Measurements from ENCODE around the gene MB21D2. TPM values are rescaled to one million over a fixed set of nuclear protein-coding genes. Genes with fewer than 3 reads are reported as not detected.

The MB21D2 gene
- total and polyA plus RNA-seq, 2 donors (not counting 1 experiment from before 2014, with no cell fraction given) = 0.03 to 0.20 TPM

DNA sequence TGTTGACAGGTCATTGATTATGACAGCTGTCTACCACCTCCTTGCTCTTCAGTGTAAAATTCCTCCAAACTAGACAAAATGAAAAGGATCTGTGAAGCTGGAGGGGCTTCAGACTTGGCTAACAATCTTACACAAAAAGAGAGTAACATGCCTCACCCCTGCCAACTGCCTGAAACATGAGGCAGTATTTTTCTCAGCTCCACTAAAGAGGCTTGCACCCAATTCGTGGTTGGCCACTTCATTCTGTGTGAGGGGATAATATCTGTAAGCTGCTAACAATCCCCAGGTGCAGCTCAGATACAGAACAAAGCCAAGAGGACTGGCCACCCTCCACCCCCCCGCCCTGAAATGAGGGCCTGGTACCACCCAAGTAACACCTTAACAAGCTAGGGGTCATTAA lies 2.8 kb downstream of the MB21D2 start:
- no CpG with 5 or more reads among the region's 2 CpGs for WGBS (ENCODE audit: insufficient coverage)

GRCh38 chr3:192913540-192913939 lies 4.1 kb downstream of the MB21D2 start:
- ATAC-seq (ENCODE audit: low read depth) (no peak), DNase-seq (no peak)
- POLR2A ChIA-PET = no interaction called here
- no peak overlapping the region for H2AFZ ChIP-seq (ENCODE audit: insufficient read depth, low read depth, low read length, poor library complexity, severe bottlenecking)
- TF ChIP-seq EZH2 (IDR thresholded peaks at IDR 0.05; ENCODE audit: borderline replicate concordance, insufficient read depth, low read depth, low read length, poor library complexity, severe bottlenecking) (no peak), CTCF (IDR thresholded peaks at IDR 0.05) (no peak)
- CTCF ChIA-PET = no interaction called here
- H3K9me3 Mint-ChIP-seq (ENCODE audit: insufficient read depth) = peaks cover 2% of the 10 kb centered on the region
- H3K4me3 ChIP-seq (ENCODE audit: control extremely low read depth in 1 of 5, extremely low read depth in 1 of 5, insufficient read depth in 1 of 5, low read depth in 2 of 5, low read length in 4 of 5) = no peak overlapping the region
- intact Hi-C loops (cut with micrococcal nuclease) = no loop called here
- H3K27ac ChIP-seq (ENCODE audit: low read length in 2 of 2) = no peak overlapping the region
- peaks cover 23% of the 10 kb centered on the region for H3K4me1 Mint-ChIP-seq
- no peaks in the 10 kb centered on the region for H3K79me2 ChIP-seq (ENCODE audit: control insufficient read depth, insufficient read depth, low read length)
- 100% methylated on average over 3 of the region's 4 CpGs for whole genome bisulfite sequencing (ENCODE audit: insufficient coverage)
- no peak overlapping the region for H3K4me2 ChIP-seq (replicated peaks; ENCODE audit: low read depth, low read length, poor library complexity, severe bottlenecking)
- H3K9me3 ChIP-seq (ENCODE audit: control extremely low read depth in 1 of 3, control insufficient read depth in 2 of 3, insufficient read depth in 1 of 3, low read length in 2 of 3) = peaks cover 0 to 4% (median 1%) of the 10 kb centered on the region in 3 donors
- peaks cover 13 to 19% of the 10 kb centered on the region in 2 donors for H3K4me1 ChIP-seq (ENCODE audit: control insufficient read depth in 2 of 2, insufficient read depth in 2 of 2, low read length in 2 of 2)
- H3K9ac ChIP-seq (ENCODE audit: low read length) = no peak overlapping the region
- peaks cover 0 to 34% (median 17%) of the 10 kb centered on the region in 4 experiments for H3K27me3 ChIP-seq (replicated peaks in 1 of 4; ENCODE audit: control extremely low read depth in 1 of 4, control insufficient read depth in 3 of 4, insufficient read depth in 4 of 4, low read length in 3 of 4)
- no peak overlapping the region for H3K4me3 Mint-ChIP-seq
- no peaks in the 10 kb centered on the region for H4K20me1 ChIP-seq (ENCODE audit: control insufficient read depth, insufficient read depth, low read length, poor library complexity, severe bottlenecking)
- no peaks in the 10 kb centered on the region for H3K36me3 ChIP-seq (replicated peaks in 1 of 2; ENCODE audit: control extremely low read depth in 1 of 2, control insufficient read depth in 1 of 2, extremely low read depth in 1 of 2, insufficient read depth in 2 of 2, low read length in 1 of 2)
- no peak overlapping the region for H3K27ac Mint-ChIP-seq
- peaks cover 55% of the 10 kb centered on the region for H3K27me3 Mint-ChIP-seq

More for the DNA sequence above, 2.8 kb downstream of the MB21D2 start:
- CTCF ChIA-PET = no interaction called here
- H3K9ac ChIP-seq (ENCODE audit: low read length) = no peak overlapping the region
- ATAC-seq (ENCODE audit: low read depth) (no peak), DNase-seq (no peak)
- TF ChIP-seq CTCF (IDR thresholded peaks at IDR 0.05) (no peak), EZH2 (IDR thresholded peaks at IDR 0.05; ENCODE audit: borderline replicate concordance, insufficient read depth, low read depth, low read length, poor library complexity, severe bottlenecking) (no peak)
- H3K4me3 ChIP-seq (ENCODE audit: control extremely low read depth in 1 of 5, extremely low read depth in 1 of 5, insufficient read depth in 1 of 5, low read depth in 2 of 5, low read length in 4 of 5) = no peak overlapping the region
- H3K36me3 ChIP-seq (replicated peaks in 1 of 2; ENCODE audit: control extremely low read depth in 1 of 2, control insufficient read depth in 1 of 2, extremely low read depth in 1 of 2, insufficient read depth in 2 of 2, low read length in 1 of 2) = no peaks in the 10 kb centered on the region
- no peak overlapping the region for H3K27ac ChIP-seq (ENCODE audit: low read length in 2 of 2)
- intact Hi-C loops (cut with micrococcal nuclease) = no loop called here
- H4K20me1 ChIP-seq (ENCODE audit: control insufficient read depth, insufficient read depth, low read length, poor library complexity, severe bottlenecking) = no peaks in the 10 kb centered on the region
- H2AFZ ChIP-seq (ENCODE audit: insufficient read depth, low read depth, low read length, poor library complexity, severe bottlenecking) = no peak overlapping the region
- H3K4me3 Mint-ChIP-seq = no peak overlapping the region
- H3K79me2 ChIP-seq (ENCODE audit: control insufficient read depth, insufficient read depth, low read length) = no peaks in the 10 kb centered on the region
- H3K27ac Mint-ChIP-seq = no peak overlapping the region
- peaks cover 13 to 19% of the 10 kb centered on the region in 2 donors for H3K4me1 ChIP-seq (ENCODE audit: control insufficient read depth in 2 of 2, insufficient read depth in 2 of 2, low read length in 2 of 2)
- H3K27me3 ChIP-seq (replicated peaks in 1 of 4; ENCODE audit: control extremely low read depth in 1 of 4, control insufficient read depth in 3 of 4, insufficient read depth in 4 of 4, low read length in 3 of 4) = peaks cover 0 to 46% (median 29%) of the 10 kb centered on the region in 4 experiments
- H3K9me3 ChIP-seq (ENCODE audit: control extremely low read depth in 1 of 3, control insufficient read depth in 2 of 3, insufficient read depth in 1 of 3, low read length in 2 of 3) = peaks cover 0 to 4% (median 1%) of the 10 kb centered on the region in 3 donors
- peaks cover 2% of the 10 kb centered on the region for H3K9me3 Mint-ChIP-seq (ENCODE audit: insufficient read depth)
- POLR2A ChIA-PET = no interaction called here
- peaks cover 24% of the 10 kb centered on the region for H3K4me1 Mint-ChIP-seq
- H3K27me3 Mint-ChIP-seq = peaks cover 67% of the 10 kb centered on the region
- H3K4me2 ChIP-seq (replicated peaks; ENCODE audit: low read depth, low read length, poor library complexity, severe bottlenecking) = no peak overlapping the region

All from B cell (primary cell).